Uterus (tissue), 4 donors: ENCODE data around the gene SWT1. TPM values are rescaled to one million over a fixed set of nuclear protein-coding genes. Genes with fewer than 3 reads are reported as not detected.

ENCODE experiments used
- DNase-seq, 2 donors: peaks; one replicate each; pipeline ENCODE4 v3.0.0-alpha.2; 2019 to 2020
- H3K27ac ChIP-seq, 2 donors: fragments of 200-600 bp; sonication (generic); 1 replicate in 1 of 2; 2 replicates in 1 of 2; pipeline ENCODE4 v1.5.1; 2016 to 2018
- H3K27me3 ChIP-seq, 2 donors: fragments of 200-600 bp; sonication (generic); one replicate each; pipeline ENCODE4 v1.5.1; 2018 to 2019; ENCODE audit warnings: control low read depth in 1 of 2
- H3K36me3 ChIP-seq, 2 donors: fragments of 200-600 bp; sonication (generic); one replicate each; pipeline ENCODE4 v1.5.1; 2019; ENCODE audit warnings: control low read depth in 1 of 2
- H3K4me1 ChIP-seq, 2 donors: fragments of 200-600 bp; sonication (generic); one replicate each; pipeline ENCODE4 v1.5.1; 2018 to 2019; ENCODE audit warnings: control low read depth in 1 of 2
- H3K4me3 ChIP-seq, 2 donors: fragments of 200-600 bp; sonication (generic); 1 replicate in 1 of 2; 2 replicates in 1 of 2; pipeline ENCODE4 v1.5.1; 2018 to 2019; ENCODE audit warnings: mild to moderate bottlenecking in 1 of 2
- H3K9me3 ChIP-seq, 2 donors: fragments of 200-600 bp; sonication (generic); one replicate each; pipeline ENCODE4 v1.5.1; 2019; ENCODE audit warnings: control low read depth in 1 of 2
- CTCF ChIP-seq, 4 experiments: fragments of 200-600 bp in 2 of 4; fragments of 450-650 bp in 2 of 4; sonication (generic) in 2 of 4; IDR thresholded peaks; one replicate each; pipeline ENCODE4 v1.5.1; 2016 to 2019; ENCODE audit warnings: antibody characterized with exemption in 4 of 4, mild to moderate bottlenecking in 2 of 4, moderate library complexity in 1 of 4
- POLR2A ChIP-seq, 2 donors: fragments of 450-650 bp; IDR thresholded peaks; one replicate each; pipeline ENCODE4 v1.6.1; 2016; ENCODE audit warnings: antibody characterized with exemption in 2 of 2, mild to moderate bottlenecking in 1 of 2, moderate library complexity in 1 of 2
- intact Hi-C: fragments of 100-400 bp; cut with DNase I; formaldehyde crosslinking; loops from one replicate; pipeline ENCODE4 v1.15.1; 2023; ENCODE audit warnings: low total_unique reads
- total RNA-seq, 4 donors: library from RNA; depleted of rRNA in 3 of 4; stranded (reverse); fragments of >200 nt in 3 of 4; gene quantifications; one replicate each; pipeline versions ENCODE4 v1.1.0 to v1.2.4, GENCODE V29; 2014 to 2023
- donor health status: DM: yes; HTN: yes; CAD: no.

The SWT1 gene
- total RNA-seq, 4 donors from 2014 or later, result 9.2 to 29.4 (median 17.5) TPM

DNA sequence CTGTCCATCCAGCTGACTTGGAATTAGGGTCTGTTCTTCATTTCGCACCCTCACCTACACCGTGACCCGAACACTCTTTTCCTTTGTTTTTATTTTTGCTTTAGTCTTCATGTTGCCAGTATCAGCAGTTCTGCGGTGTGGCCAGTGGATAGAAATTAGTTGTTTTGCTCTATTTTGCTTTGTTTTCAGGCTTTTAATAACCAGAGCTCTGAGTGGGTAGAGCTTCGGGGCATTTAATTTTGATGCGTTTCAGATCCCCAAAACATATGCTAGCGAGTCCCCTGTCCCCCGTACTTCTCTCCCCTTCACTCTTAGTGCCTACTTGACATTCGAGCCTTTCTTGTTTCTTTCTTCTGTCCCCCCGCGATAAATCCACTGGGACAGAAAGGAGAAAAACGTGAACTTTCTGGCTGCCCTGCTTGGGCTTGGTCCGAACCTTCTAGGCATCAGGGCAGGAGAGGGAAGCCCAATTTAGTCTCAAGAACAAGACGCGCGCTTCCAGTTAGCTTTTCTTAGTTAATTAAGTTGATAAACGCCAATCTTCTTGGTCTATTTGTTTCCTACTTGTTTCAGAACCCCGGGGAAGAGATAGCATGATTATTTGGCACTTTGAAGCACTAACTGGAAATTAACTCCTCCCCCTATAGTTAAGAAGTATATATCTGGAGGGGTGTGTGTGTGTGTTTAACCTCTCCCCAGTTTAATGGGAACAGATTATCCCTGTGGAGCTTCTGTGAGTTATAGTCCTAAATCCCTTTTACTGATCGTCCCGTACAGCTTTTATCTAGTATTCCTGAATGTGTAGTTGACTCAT lies 839 bp downstream of the SWT1 start:
- H3K4me3 ChIP-seq, result peak overlapping the region; percentile 97 to 99
- TF ChIP-seq POLR2A (IDR thresholded peaks at IDR 0.05), result peak in 1 of 2 donors; percentile 5
- no peak for TF ChIP-seq CTCF (IDR thresholded peaks at IDR 0.05)
- intact Hi-C loops, result no loop called here

GRCh38 chr1:185158800-185159199 lies 1.8 kb downstream of the SWT1 start:
- peaks cover 0 to 7% of the 10 kb centered on the region in 2 donors for H3K4me1 ChIP-seq
- DNase-seq, result peak in 1 of 2 donors; percentile 25
- intact Hi-C loops, result no loop called here
- H3K27ac ChIP-seq, result no peak overlapping the region
- TF ChIP-seq CTCF (IDR thresholded peaks at IDR 0.05), result no peak
- TF ChIP-seq POLR2A (IDR thresholded peaks at IDR 0.05), result no peak
- no peak overlapping the region for H3K4me3 ChIP-seq
- H3K36me3 ChIP-seq, result no peaks in the 10 kb centered on the region
- H3K27me3 ChIP-seq, result no peaks in the 10 kb centered on the region
- H3K9me3 ChIP-seq, result no peaks in the 10 kb centered on the region

More for the DNA sequence above, 839 bp downstream of the SWT1 start:
- Histone ChIP-seq H3K27me3 (no peaks in the 10 kb centered on the region), H3K27ac (peak overlapping the region; percentile 99), H3K4me1 (peaks cover 0 to 7% of the 10 kb centered on the region in 2 donors), H3K9me3 (no peaks in the 10 kb centered on the region), H3K36me3 (no peaks in the 10 kb centered on the region)
- no peak for DNase-seq

GRCh38 chr1:185159966-185160365 lies 3.0 kb downstream of the SWT1 start:
- no peak overlapping the region for H3K4me3 ChIP-seq
- no peaks in the 10 kb centered on the region for H3K9me3 ChIP-seq
- intact Hi-C loops, result no loop called here
- TF ChIP-seq CTCF (IDR thresholded peaks at IDR 0.05) (no peak), POLR2A (IDR thresholded peaks at IDR 0.05) (no peak)
- H3K36me3 ChIP-seq, result no peaks in the 10 kb centered on the region
- H3K27me3 ChIP-seq, result no peaks in the 10 kb centered on the region
- H3K27ac ChIP-seq, result no peak overlapping the region
- DNase-seq, result no peak
- H3K4me1 ChIP-seq, result peaks cover 0 to 6% of the 10 kb centered on the region in 2 donors

GRCh38 chr1:185162491-185162890 lies 5.5 kb downstream of the SWT1 start:
- intact Hi-C loops, result no loop called here
- Histone ChIP-seq H3K9me3 (no peaks in the 10 kb centered on the region), H3K27ac (no peak overlapping the region), H3K36me3 (no peaks in the 10 kb centered on the region), H3K27me3 (no peaks in the 10 kb centered on the region), H3K4me1 (no peaks in the 10 kb centered on the region), H3K4me3 (no peak overlapping the region)
- no peak for TF ChIP-seq POLR2A (IDR thresholded peaks at IDR 0.05)
- no peak for TF ChIP-seq CTCF (IDR thresholded peaks at IDR 0.05)
- no peak for DNase-seq

- Histone ChIP-seq H3K36me3 (no peaks in the 10 kb centered on the region), H3K4me3 (no peak overlapping the region), H3K27me3 (no peaks in the 10 kb centered on the region), H3K9me3 (no peaks in the 10 kb centered on the region), H3K27ac (no peak overlapping the region), H3K4me1 (no peaks in the 10 kb centered on the region)
- TF ChIP-seq CTCF (IDR thresholded peaks at IDR 0.05) (no peak), POLR2A (IDR thresholded peaks at IDR 0.05) (no peak)
- DNase-seq, result no peak
- intact Hi-C loops, result no loop called here
Measured at GRCh38 chr1:185166106-185166505, 9.1 kb downstream of the SWT1 start.
